HepG2 (cell line): Measurements from ENCODE around the gene BAIAP3. TPM values are rescaled to one million over a fixed set of nuclear protein-coding genes. Genes with fewer than 3 reads are reported as not detected.

Source experiments
- ATAC-seq: fragments of 200-7000 bp; cut with Tn5 transposase; 3 replicates; pipeline ENCODE4 v1.9.1; 2020; ENCODE audit warnings: mild to moderate bottlenecking, moderate library complexity
- BruUV-seq: library from RNA; stranded (reverse); fragments of 400-500 nt; replicated peaks from 2 replicates; lab custom pipeline; 2021; lab: Mats Ljungman, UMichigan
- CTCF ChIA-PET: fragments of 300-600 bp; formaldehyde crosslinking; extraction: SDS; loops from one replicate; lab custom pipeline; 2021; ENCODE audit warnings: low total read pairs, inconsistent platforms, low intra/inter-chr PET ratio; lab: Yijun Ruan, JAX
- POLR2A ChIA-PET: fragments of 350-600 bp; sonication (Branson Sonifier 250); formaldehyde crosslinking; loops from one replicate; lab custom pipeline; 2020; ENCODE audit warnings: antibody characterized with exemption, inconsistent platforms; lab: Yijun Ruan, JAX
- DNase-seq: peaks from one replicate; pipeline ENCODE4 v3.0.0-alpha.2; 2015; ENCODE audit warnings: low spot score
- FAIRE-seq: peaks from 3 replicates; lab custom pipeline; 2011; peaks lifted over from hg19 to GRCh38; lab: Jason Lieb, UNC
- H2AFZ ChIP-seq: one replicate; pipeline ENCODE4 v1.6.1; 2011; ENCODE audit warnings: low read length, inconsistent platforms
- H3K27ac ChIP-seq: fragments of 300-600 bp; 3 replicates; pipeline ENCODE4 v1.8.0; 2011; ENCODE audit warnings: mixed run types, mild to moderate bottlenecking, mixed read lengths, low read length, inconsistent platforms; ENCODE audit not compliant: insufficient read depth; ENCODE audit errors: extremely low read length
- H3K27me3 ChIP-seq, 2 experiments: fragments of 200-600 bp in 1 of 2; 2 replicates in 1 of 2; 3 replicates in 1 of 2; pipeline versions ENCODE4 v1.6.0 to v1.8.0; 2011; ENCODE audit warnings: low read length in 2 of 2, mild to moderate bottlenecking in 2 of 2, moderate library complexity in 2 of 2, inconsistent platforms in 1 of 2; ENCODE audit not compliant: insufficient read depth in 2 of 2, control insufficient read depth in 1 of 2
- H3K36me3 ChIP-seq, 2 experiments: fragments of 200-600 bp in 1 of 2; replicated peaks in 1 of 2; 2 replicates in 1 of 2; 3 replicates in 1 of 2; pipeline versions ENCODE4 v1.5.1 to v1.8.0; 2011; ENCODE audit warnings: low read length in 2 of 2, inconsistent platforms in 1 of 2; ENCODE audit not compliant: insufficient read depth in 2 of 2, control insufficient read depth in 1 of 2
- H3K4me1 ChIP-seq: 2 replicates; pipeline ENCODE4 v1.5.1; 2012; ENCODE audit warnings: low read length, inconsistent platforms; ENCODE audit not compliant: insufficient read depth
- H3K4me2 ChIP-seq: 2 replicates; pipeline ENCODE4 v1.6.0; 2011; ENCODE audit warnings: low read depth, low read length, inconsistent platforms
- H3K4me3 ChIP-seq, 3 experiments: fragments of 200-600 bp in 1 of 3; sonication (generic), shearing (Covaris generic) in 1 of 3; replicated peaks in 1 of 3; 2 replicates each; pipeline ENCODE4 v1.5.1; 2011 to 2016; ENCODE audit warnings: low read length in 3 of 3, inconsistent platforms in 2 of 3, low read depth in 2 of 3, mild to moderate bottlenecking in 2 of 3, control low read depth in 1 of 3, mixed read lengths in 1 of 3; ENCODE audit not compliant: insufficient read depth in 1 of 3
- H3K79me2 ChIP-seq: one replicate; pipeline ENCODE4 v1.6.1; 2011; ENCODE audit warnings: low read length, inconsistent platforms; ENCODE audit not compliant: insufficient read depth
- H3K9ac ChIP-seq: 2 replicates; pipeline ENCODE4 v1.6.0; 2011; ENCODE audit warnings: mild to moderate bottlenecking, low read depth, low read length, inconsistent platforms; ENCODE audit not compliant: insufficient read depth
- H3K9me3 ChIP-seq: 2 replicates; pipeline ENCODE4 v1.5.1; 2012; ENCODE audit warnings: mild to moderate bottlenecking, low read length
- H4K20me1 ChIP-seq: 2 replicates; pipeline ENCODE4 v1.6.0; 2011; ENCODE audit warnings: inconsistent platforms, mild to moderate bottlenecking, low read length, moderate library complexity; ENCODE audit not compliant: insufficient read depth
- KDM1A ChIP-seq: IDR thresholded peaks from 2 replicates; pipeline ENCODE4 v1.6.1; 2016; ENCODE audit warnings: missing compliant biosample characterization
- MIER2 ChIP-seq: IDR thresholded peaks from 2 replicates; pipeline ENCODE4 v1.6.1; 2016; ENCODE audit warnings: missing biosample characterization, missing genetic modification reagents
- ZBTB21 ChIP-seq: sonication (generic); formaldehyde crosslinking; IDR thresholded peaks from 2 replicates; pipeline ENCODE4 v1.4.0; 2020; ENCODE audit warnings: missing genetic modification reagents
- ZHX1 ChIP-seq: sonication (generic); formaldehyde crosslinking; IDR thresholded peaks from 2 replicates; pipeline ENCODE4 v1.8.1; 2022; ENCODE audit warnings: low read depth, mild to moderate bottlenecking, missing genetic modification reagents
- ZMYM2 ChIP-seq: sonication (generic); formaldehyde crosslinking; IDR thresholded peaks from 2 replicates; pipeline ENCODE4 v1.8.0; 2022; ENCODE audit warnings: mild to moderate bottlenecking, missing genetic modification reagents
- ZMYM4 ChIP-seq: sonication (generic); formaldehyde crosslinking; IDR thresholded peaks from 2 replicates; pipeline ENCODE4 v1.8.1; 2023; ENCODE audit warnings: mild to moderate bottlenecking, missing genetic modification reagents
- ZNF639 ChIP-seq: conservative IDR thresholded peaks from 2 replicates; pipeline ENCODE4 v1.6.1; 2018; ENCODE audit warnings: missing genetic modification reagents
- WGBS: methylation state at CpG from one replicate; pipeline ENCODE4 v1.1.6; 2017; ENCODE audit warnings: low lambda C conversion rate; 5-methylcytosine and 5-hydroxymethylcytosine counted together
- in situ Hi-C: cut with HindIII; loops from 2 replicates; pipeline ENCODE4 v1.10.0; 2017; ENCODE audit warnings: low pct_unique_long_range_greater_than_20kb; ENCODE audit not compliant: extremely low pct_ligation_motif_present
- intact Hi-C: fragments of 100-400 bp; cut with micrococcal nuclease; formaldehyde crosslinking; loops from one replicate; pipeline ENCODE4 v1.10.0; 2022; ENCODE audit not compliant: unreplicated experiment
- polyA plus RNA-seq, 8 experiments: library from polyadenylated mRNA; depleted of rRNA in 3 of 8; stranded (reverse) in 7 of 8; unstranded in 1 of 8; fragments of >200 nt; fragmentation: Illumina TruSeq in 4 of 8; extraction: Trizol in 4 of 8; gene quantifications; 2 replicates each; pipeline versions ENCODE4 v1.2.1 to v1.2.3, GENCODE V29; 2011 to 2016; ENCODE audit warnings: low read depth in 4 of 8, missing spikeins in 1 of 8, mixed read lengths in 1 of 8; ENCODE audit not compliant: insufficient read depth in 1 of 8
- total RNA-seq, 5 experiments: library from RNA; depleted of rRNA; stranded (reverse); fragments of >200 nt; fragmentation: Illumina TruSeq; extraction: Trizol; gene quantifications; 2 replicates each; pipeline ENCODE4 v1.2.3, GENCODE V29; 2016; ENCODE audit warnings: low read depth in 1 of 5

BAIAP3 gene
- total and polyA plus RNA-seq, 2 of the 13 experiments (the other 11 are each of a cell fraction or from before 2014, with no cell fraction given), result 3.2 to 5.7 TPM

GRCh38 chr16:1312467-1312816 is 21.0 kb upstream of the BAIAP3 start:
- ChIA-PET POLR2A (no interaction called here), CTCF (no interaction called here)
- Histone ChIP-seq H4K20me1 (peaks cover 52% of the 10 kb centered on the region), H3K4me3 (peak overlapping the region in 1 of 3 experiments; percentile 97; a peak in 2 of 6 replicates), H3K27me3 (no peaks in the 10 kb centered on the region; a peak in 2 of 5 replicates), H3K79me2 (peaks cover 62% of the 10 kb centered on the region), H3K27ac (no peak overlapping the region), H3K9me3 (no peaks in the 10 kb centered on the region), H3K9ac (peak overlapping the region; percentile 91; the same call in 1 of the 2 replicates), H2AFZ (no peak overlapping the region), H3K4me2 (peak overlapping the region; percentile 95), H3K36me3 (peaks cover 28 to 53% of the 10 kb centered on the region in 2 experiments; a peak in 4 of 5 replicates), H3K4me1 (peaks cover 25% of the 10 kb centered on the region)
- in situ Hi-C loops, result no loop called here
- FAIRE-seq (no peak), DNase-seq (no peak), ATAC-seq (no peak)
- no TSS peak for BruUV-seq
- TF ChIP-seq ZMYM2 (no peak), ZNF639 (CRISPR knock-in tag) (no peak), ZHX1 (no peak), KDM1A (CRISPR knock-in tag) (no peak), ZMYM4 (CRISPR knock-in tag) (no peak), MIER2 (no peak), ZBTB21 (CRISPR knock-in tag) (no peak)
- intact Hi-C loops, result no loop called here
- no CpG with 5 or more reads among the region's 16 CpGs for WGBS
